HG03039 (cell line): Measurements from ENCODE around the gene SIPA1L3.

ENCODE experiments used
- ATAC-seq: cut with Tn5 transposase; IDR thresholded peaks from one replicate; pipeline ENCODE4 v1.9.1; 2021; ENCODE audit warnings: mild to moderate bottlenecking, moderate library complexity; ENCODE audit not compliant: unreplicated experiment

Gene SIPA1L3

DNA sequence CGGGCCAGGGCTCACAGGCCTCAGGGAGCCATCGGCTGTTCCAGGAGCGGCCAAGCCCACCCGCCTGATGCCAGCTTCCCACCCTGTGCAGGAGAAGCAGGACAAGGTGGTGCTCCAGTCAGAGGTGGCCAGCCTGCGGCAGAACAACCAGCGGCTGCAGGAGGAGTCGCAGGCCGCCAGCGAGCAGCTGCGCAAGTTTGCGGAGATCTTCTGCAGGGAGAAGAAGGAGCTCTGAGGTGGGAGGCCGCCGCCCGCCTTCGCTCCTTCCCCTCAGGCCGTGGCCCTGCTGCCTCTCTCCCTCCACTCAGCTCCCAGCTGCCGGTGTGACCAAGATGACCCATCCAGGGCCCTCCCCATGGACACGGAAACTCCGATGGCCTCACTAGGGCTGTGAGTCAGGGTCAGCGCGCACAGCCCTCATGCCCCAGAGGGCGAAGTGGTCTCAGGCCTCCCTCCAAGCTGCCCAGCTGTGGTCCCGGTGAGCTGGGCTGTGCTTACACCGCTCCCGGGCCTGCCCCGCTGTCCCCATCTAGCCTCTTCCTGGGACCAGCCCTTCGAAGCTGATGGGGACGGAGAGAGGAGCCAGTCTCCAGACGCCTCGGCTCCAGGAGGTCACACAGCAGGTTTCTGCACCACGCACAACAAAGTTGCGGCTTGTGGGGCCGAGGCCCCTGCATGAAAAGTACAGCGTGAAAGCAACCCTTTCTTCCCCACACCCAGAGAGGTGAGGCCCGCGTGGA, 299.2 kb downstream of the SIPA1L3 start:
- ATAC-seq, result no peak

DNA sequence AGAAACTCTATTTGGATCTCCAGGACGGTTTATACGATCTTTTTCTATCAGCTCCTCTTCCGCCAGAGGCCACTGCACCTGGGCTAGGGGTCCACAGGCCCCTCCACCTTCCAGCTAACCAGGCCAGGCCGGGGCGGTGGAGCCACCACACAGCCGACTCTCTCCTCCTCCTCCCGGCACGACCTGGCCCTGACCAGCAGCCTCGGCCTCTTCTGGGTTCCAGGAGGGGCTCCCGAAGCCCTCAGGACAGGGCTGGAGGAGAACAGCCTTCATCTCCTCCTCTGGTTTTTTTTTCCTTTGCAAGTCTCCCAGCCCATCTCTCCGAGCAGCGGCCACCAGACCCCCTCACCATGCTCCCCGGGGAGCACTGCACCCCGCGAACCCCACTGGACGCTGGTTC, 299.9 kb downstream of the SIPA1L3 start:
- ATAC-seq, result no peak

DNA sequence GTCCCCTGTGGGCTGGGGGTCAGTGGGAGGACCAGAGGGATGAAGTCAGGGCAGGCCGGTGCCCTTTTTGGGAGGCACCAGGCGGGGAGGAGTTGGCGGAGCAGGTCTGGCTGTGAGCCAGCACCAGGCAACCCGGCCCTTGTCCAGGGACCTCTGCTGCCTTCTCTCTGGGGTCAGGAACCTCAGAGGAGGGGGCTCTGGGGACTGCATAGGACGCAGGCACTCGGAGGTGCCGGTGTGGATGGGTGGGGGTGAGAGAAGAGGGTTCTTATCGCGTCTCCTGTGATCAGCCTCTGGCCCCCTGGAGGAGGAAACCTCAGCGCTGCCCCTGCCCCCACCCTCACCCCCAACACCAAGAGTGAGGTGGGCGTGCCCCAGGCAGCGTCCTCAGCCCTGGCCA, 300.5 kb downstream of the SIPA1L3 start:
- ATAC-seq, result no peak

DNA sequence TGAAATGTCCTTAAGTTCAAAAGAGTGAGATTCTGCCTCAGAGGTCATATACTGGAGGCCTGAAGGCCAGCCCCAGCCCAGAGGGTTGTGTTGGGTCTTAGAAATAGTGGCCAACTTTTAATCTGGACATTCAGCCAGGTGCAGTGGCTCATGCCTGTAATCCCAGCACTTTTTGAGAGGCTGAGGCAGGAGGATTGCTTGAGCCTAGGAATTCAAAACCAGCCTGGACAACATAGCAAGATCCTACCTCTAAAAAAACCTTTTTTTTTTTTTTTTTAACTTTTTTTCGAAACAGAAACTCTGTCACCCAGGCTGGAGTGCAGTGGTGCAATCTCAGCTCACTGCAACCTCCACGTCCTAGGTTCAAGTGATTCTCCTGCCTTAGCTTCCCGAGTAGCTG, 301.6 kb downstream of the SIPA1L3 start:
- no peak for ATAC-seq

DNA sequence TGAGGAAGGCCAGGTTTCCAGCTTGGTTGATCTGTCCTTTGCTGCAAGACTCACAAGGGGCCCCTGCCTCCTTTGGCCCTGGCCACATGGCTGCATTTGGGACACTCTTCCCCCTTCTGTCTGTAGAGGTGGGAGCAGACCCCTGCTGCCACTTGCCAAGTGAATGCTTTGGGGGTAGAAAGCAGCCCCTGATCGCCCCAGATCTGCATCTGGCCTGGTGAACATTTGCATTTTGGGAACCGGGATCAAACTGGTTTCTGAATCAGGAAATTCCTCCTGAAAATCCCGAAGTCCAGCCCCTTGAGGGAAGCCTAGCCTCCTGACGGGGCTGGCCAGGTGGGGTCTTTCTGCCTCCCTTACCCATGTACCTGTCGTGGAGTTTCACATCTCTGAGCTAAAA, 302.1 kb downstream of the SIPA1L3 start:
- ATAC-seq, result no peak

DNA sequence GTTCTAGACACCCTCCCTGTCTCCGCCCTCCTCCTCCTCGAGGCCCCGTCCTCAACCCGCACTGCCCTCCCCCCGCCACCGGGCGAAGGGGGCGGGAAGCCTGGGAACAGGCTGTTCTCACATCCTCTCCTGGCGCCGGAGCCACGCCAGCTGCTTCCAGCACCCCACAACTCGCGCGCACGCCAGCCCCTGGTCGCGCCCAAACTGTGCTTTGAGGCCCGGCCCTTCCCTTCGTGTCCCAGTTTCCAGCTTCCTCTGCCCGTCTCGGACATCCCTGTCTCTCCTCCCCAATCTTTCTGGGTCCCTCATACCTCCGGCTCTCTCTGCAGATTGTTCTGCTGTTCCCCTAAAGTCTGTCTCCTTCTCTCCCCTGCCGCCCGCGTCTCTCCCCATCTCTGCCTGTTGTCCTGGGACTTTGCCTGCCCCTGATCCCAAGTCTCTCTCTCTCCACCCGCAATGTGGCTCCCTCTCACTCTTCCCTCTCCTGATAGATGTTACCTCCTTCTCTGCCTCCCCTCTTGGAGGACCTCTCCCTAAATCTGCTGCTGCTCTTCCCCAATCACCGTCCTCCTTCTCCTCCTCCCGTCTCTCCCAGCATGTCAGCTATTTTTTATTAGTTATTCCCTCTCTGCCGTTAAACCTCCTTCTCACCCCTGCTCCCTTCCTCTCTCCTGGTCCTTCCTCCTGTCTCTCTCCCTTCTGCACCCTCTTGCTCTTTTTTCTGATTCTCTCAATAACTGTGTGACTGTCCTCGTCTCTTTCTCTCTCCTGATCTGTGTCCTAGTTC, 302.9 kb downstream of the SIPA1L3 start:
- ATAC-seq, result no peak

DNA sequence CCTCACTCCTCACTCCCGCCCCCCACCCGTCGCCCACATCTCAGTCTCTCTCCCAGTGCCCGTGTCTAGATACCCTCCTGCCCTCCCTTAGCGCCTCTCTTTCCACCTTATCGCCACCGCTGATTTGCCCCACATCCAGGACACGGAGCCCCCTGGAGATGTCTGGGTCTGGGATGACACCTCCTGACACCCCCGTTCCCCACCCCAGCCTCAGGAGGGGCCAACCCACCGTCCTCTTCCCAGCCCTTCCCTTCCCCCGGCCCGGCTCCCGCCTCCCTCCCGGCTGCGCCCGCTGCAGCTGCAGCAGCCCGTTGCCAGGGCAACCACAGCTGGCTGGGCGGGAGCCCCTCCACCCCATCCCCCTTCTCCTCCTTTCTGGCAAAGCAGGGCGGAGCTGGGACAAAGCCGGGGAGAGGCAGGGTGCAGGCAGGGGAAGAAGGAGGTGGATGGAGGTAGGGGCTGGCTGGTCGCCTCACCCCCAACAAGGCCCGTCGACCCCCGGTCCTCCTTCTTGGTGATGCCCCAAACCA, 303.5 kb downstream of the SIPA1L3 start:
- ATAC-seq, result no peak

DNA sequence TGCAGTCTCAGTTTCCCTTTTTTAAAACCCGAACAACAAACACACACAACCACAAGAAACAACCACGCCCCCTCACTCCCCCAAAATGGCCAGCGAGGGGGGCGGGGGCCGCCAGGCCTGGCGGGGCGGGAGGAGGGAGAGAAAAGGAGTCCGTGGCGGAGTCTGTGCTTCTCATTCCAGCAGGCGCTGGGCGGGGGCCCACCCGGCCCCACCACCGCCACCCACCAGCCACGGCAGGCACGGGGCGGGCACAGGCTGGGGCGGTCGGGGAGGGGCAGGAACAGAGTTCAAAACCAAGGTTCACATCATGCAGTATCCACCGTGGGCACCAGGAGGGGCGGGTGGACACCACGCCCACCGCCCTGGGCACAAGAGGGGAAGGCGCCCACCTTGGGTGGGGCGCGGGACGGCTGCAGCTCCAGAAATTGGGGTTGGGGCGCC, 304.2 kb downstream of the SIPA1L3 start:
- ATAC-seq, result no peak

DNA sequence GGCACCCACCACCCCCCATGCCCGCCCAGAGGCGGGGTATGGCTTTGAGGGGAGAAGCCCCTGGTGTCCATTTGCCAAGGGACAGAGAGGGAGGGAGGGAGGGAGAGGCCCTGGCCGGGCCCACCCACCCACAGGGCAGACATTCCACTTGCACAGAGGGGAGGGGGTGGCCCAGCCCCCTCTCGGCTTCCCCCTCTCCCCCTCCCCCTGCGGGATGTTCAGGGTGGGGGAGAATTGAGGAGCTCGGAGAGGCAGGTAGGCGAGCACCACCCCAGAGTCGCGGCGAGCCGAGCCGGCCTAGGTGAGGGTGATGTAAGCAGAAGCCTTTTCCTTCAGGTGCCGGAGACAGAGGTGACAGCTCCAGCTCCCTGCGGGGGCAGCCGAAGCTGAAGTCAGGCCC, 304.8 kb downstream of the SIPA1L3 start:
- no peak for ATAC-seq

DNA sequence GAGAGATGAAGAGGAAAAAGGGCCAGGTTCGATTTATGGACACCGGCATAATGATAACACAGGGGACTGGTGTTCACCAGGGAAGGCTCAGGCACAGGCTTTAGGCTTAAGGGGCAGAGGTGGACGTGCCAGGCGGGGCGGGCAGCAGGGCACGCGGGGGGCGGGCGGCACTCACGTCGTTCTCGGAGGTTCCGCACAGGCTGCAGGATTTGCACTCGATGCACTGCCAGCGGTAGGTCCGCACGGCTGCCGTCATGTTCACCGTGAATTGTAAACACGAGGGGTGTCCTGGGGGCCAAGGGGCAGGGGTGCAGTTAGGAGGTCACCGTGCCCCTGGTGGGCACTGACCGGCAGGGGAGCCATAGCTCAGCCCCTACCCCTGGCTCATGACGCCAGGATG, 306.5 kb downstream of the SIPA1L3 start:
- no peak for ATAC-seq

DNA sequence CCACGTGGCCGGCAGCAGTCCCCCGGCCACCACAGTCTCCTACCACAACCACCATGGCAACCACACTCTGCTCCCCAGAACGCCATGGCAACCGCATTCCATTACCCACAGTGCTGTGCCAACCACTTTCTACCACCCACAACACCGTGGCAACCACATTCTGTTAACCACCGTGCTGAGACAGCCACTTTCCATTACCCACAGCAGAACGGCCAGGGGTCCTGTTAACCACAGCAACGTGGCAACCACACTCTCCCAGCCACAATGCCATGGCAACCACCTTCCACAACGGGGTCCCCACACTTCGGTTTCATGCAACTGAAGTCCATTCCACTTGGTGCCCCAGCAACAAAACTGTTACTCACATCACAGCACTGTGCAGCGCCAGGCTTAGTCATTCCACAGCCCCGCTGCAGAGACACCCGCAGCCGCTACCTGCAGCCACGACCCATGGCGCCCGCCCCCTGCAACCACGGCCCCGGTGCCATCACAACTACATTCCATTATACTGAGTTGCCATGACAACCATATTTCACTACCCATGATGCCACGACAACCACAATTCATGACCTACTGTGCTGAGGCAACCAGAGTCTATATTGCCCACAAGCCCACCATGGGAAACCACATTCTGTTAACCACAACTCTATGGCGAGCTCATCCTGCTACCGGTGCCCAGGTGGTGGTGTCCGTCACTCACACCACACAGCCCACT, 307.1 kb downstream of the SIPA1L3 start:
- ATAC-seq, result no peak

DNA sequence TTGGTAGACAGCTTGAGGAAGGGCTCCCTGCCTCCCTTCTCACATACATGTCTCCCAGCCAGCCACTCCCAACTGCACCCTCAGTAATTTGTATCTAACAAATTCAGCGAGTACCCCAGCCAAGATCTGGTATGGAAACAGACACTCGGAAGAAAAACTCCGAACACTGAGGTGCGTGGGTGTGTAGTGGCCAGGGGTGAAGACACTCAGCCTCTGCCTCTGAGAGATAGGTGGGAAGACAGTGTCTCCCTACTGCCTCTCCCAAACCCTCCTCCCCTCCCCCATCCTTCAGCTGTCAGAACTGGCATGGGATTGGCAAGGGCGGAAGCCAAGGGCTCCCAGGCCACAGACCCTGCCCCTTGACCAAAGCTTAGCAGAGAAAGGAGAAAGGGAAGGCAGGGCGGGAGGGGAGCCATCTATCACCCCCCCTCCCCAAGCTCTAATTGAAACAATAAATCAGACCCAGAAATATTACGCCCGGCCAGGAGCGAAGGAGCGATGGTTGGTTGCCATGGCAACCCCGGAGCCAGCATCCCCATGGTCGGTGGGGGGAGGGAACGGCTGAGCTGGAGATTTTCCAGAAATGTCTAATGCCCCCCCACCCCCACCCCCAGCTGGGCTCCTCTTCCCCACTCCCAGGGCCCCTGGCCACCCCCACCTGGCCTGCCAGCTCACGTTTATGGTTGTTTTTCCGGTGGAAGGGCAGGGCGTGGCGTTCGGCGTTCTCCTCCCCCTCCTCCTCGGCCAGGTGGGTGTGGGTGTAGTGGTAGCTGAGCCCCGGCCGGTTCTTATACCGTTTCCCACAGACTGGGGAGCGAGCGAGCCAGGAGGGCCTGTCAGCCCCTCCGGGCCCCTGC, 310.0 kb downstream of the SIPA1L3 start:
- no peak for ATAC-seq

DNA sequence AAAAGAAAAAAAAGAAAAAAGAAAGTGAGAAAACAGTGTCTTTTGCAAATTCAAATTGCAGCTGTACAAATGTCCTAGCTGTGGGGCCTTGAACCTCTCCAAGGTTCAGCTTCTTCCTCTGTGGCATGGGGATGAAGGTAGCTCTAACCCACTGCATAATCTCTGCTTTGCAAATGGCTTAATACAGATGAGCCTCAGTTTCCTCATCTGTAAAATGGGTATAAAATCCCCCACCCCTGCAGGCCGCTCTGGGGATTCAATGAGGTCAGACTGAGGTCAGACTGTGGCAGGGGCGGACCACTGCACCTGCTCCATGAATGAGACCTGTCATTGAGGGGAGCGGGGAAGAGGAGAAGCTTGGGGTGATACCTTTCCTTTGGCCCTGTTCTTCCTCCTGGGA, 311.2 kb downstream of the SIPA1L3 start:
- ATAC-seq, result no peak

DNA sequence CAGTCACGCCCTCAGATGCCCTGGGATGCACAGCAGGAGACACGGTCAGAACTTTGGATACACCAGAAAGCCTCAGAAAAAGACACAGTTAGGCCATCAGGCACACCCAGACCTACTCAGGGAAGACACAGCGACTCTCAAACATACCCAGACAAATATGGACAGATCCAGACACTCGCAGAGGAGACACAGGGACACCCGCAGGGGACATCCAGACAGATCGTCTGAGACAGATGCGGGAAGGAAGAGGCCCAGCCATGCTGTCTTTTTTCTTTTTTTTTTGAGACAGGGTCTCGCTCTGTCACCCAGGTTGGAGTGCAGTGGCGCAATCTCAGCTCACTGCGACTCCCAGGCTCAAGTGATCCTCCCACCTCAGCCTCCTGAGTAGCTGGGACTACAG, 312.2 kb downstream of the SIPA1L3 start:
- no peak for ATAC-seq

DNA sequence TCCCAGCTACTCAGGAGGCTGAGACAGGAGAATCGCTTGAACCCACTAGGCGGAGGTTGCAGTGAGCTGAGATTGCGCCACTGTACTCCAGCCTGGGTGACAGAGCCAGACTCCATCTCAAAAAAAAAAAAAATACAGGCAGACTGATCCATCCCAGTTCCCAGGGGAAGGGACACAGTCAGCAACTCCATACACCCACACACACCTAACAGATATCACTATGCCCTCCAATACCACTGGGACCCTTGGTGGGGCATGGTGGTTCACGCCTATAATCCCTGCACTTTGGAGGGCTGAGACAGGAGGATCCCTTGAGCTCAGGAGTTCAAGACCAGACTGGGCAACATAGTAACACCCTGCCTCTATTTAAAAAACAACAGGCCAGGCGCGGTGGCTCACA, 314.4 kb downstream of the SIPA1L3 start:
- ATAC-seq, result no peak

DNA sequence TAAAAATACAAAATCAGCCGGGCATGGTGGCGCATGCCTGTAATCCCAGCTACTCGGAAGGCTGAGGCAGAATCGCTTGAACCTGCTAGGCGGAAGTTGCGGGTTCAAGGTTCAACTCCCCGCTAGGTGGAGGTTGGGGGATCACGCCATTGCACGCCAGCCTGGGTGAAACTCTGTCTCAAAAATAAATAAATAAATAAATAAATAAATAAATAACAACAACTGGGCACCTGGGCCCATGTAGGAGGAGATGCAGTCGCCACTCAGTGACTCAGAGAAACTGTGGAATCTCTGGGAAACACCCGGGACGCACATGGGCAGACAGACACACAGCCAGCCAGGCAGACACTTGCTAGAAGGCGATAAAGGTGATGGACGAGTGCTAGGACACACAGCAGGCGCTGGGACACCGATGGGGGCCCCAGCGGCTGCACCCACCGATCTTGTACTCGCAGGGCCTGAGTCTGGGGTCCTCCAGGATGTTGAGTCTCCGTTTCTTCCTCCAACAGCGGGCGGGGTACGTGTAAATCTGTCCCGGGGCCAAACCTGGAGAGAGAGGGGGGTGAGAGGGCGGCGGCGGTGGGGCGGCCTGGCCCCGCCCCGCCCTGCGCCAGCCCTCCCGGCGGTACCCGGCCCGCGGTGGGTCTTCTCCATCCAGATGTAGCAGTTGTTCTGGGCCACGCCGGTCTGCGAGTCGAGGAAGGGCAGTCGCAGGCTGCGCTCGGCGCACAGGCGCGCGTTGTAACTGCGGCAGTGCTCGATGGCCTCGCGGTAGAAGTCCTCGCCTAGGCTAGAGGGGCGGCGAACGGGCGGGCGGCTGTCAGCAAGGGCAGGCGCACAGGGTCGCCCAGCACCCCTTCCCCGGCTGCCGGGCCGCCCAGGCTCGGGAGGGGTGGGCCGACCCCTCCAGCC, 315.2 kb downstream of the SIPA1L3 start:
- no peak for ATAC-seq

DNA sequence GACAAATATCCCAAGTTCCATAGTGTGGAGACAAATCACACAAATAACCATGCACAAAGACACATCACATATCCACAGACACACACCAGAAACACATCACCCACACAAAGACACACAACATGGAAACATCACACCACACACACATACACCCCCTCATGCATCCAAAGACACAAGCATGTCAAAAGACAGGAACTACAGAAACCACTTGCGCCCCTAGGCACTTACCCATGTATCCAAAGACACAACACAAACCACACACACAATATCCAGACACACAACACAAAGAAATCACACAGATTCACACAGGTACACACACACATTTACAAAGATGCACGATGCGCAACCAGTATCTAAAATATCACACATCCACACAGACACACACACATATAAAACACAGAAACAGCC, 316.1 kb downstream of the SIPA1L3 start:
- no peak for ATAC-seq

DNA sequence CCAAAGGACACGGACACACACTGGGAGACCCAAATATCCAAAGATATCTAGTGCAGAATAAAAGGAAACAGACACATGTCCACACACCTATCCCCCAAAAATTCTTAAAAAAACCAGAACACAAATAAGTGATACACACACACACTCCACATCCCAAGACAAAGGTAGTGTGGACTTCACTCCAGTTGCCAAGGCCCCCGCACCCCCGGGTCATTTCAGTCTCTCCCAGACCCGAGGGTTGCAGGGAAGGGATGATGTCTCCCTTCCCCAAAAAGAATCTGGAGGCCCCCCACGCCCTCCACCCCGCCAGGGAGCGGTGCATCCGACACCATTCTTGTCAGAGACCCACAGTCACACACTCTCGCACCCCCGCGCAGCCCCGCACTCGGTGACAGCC, 316.6 kb downstream of the SIPA1L3 start:
- no peak for ATAC-seq

DNA sequence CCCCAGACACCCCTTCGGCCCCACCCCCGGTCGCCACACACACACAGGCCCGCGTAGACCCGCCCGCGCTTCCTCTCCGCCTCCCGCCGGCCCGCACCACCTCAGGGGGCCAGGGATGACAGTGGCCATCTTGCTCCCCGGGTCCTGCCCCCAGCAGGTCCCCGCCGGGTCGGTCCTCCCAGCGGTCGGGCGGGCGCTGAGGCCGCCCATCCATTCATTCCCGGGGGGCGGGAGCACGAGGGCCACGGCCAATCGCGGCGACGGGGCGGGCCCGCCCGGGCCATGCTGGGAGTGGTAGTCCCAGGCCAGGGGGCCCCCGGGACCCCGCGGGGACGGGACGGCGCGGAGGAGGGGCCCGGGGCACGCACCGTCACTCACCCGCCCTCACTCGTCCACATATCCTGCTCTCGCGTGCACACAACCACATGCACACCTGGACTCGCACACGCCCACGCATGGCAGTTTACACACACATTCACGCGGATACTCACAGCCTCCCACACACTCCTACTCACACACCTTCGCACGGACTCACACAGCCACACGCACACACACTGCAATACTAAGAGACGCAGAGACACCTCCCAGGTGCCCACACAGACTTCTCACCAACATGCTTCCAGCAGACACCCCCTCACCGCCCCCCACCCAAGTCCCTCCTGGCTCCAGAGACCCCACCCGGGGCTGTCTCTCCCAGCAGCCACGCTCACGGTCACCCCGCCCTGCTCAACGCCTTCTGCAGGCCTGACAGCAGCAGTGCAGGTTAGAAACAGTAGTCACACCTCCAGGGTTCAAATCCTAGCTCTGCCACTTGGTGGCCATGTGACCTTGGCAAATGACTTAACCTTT, 317.2 kb downstream of the SIPA1L3 start, which contains the start of gene DPF1:
Gene DPF1, minus strand, starts transcription at position 209 of the 849 bp plus-strand sequence. Its CDS starts 80 bp downstream, at position 129.
- ATAC-seq, result peak; percentile 68
